ENCODE results near the gene TMPRSS4.

TMPRSS4 gene

GRCh38 chr11:118129471-118130172 lies 52.7 kb downstream of the TMPRSS4 start:
- no peak for FAIRE-seq
- no peak for DNase-seq (ENCODE audit: insufficient read length, low spot score)

DNA sequence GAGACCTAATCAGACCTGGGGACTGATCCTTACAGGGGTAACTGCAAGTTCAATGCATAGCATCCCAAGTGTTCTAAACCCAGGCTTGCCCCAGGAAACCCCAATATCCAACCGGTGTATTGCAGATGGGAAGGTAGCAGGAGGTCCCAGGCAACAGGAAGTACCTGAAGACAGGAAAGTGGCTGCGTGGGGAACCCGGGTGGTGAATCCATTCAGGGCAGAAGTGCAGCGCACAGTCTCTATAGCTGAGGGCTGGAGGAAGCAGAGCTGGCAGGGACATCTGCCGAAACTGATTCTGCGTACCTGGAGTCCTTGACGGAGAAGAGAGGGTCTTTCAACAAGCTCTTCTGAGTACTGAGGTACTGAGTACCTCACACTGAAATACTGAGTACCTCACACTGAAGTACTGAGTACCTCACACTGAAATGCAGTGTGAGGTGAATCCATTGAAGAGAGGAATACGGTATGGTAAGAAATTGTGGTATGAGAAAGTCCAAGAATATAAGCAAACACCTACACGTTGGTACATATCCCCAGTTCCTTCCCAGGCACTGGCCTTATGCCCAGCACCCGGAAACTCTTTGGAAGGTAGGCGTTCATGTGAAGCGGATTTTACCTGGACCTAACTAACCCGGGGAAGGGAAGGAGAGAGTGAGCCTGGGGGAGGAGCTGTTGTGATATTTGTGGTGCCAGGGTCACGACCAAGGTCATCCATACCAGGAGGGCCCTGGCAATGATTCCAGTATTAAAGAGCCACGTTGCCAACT lies 55.7 kb downstream of the TMPRSS4 start:
- no peak for DNase-seq (ENCODE audit: insufficient read length, low spot score)
- no peak for FAIRE-seq

- DNase-seq (ENCODE audit: insufficient read length, low spot score), result no peak
- FAIRE-seq, result no peak
Measured at GRCh38 chr11:118133816-118134215, 56.9 kb downstream of the TMPRSS4 start.

GRCh38 chr11:118135051-118135795 lies 58.3 kb downstream of the TMPRSS4 start:
- DNase-seq (ENCODE audit: insufficient read length, low spot score) (no peak), FAIRE-seq (no peak)

- FAIRE-seq, result no peak
- no peak for DNase-seq (ENCODE audit: insufficient read length, low spot score)
Measured at GRCh38 chr11:118135796-118136165, 58.9 kb downstream of the TMPRSS4 start.

DNA sequence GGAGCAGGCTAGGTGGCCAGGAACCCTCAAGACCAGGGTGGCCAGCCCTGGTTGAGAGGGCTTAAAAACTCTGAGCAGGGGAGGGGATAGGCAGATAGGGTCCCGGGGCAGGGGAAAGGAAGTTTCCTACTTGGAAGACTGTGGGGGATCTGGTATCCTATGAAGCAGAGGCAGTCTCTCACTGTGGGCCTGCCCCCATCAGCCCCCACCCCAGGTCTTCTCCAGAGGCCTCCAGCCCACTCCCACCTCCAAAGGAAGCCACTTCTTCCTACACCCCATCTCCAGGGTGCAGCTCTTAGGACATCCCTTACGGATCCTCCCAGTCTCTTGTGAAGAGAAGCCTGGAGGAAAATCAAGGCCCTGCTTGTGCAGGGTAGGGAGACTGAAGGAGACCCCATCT lies 59.5 kb downstream of the TMPRSS4 start:
- no peak for FAIRE-seq
- DNase-seq (ENCODE audit: insufficient read length, low spot score), result no peak

GRCh38 chr11:118136801-118137200 lies 59.9 kb downstream of the TMPRSS4 start:
- no peak for FAIRE-seq
- DNase-seq (ENCODE audit: insufficient read length, low spot score), result no peak

- DNase-seq (ENCODE audit: insufficient read length, low spot score) (no peak), FAIRE-seq (no peak)
Measured at GRCh38 chr11:118138839-118139420, 62.1 kb downstream of the TMPRSS4 start.

- FAIRE-seq, result no peak
- DNase-seq (ENCODE audit: insufficient read length, low spot score), result peak; percentile 37
Measured at GRCh38 chr11:118139578-118139977, 62.7 kb downstream of the TMPRSS4 start.

DNA sequence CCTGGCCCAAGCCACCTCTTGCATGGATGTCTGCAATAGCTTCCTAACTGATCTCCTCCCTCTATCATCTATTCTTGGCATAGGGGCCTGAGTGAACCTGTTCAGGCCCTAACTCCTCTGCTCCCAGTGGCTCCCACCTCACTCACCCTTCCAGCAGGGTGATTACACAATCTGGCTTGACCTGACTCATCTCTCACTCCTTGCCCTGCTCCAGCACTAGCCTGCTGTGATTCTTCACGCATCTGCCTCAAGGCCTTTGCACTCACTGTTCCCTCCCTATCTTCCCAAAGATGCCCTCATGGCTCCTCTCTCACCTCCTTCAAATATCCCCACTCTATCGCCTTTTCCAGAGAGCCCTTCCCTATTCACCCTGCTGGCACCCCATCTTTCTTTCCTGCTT lies 65.2 kb downstream of the TMPRSS4 start:
- DNase-seq (ENCODE audit: insufficient read length, low spot score) (peak; percentile 41), FAIRE-seq (no peak)

DNA sequence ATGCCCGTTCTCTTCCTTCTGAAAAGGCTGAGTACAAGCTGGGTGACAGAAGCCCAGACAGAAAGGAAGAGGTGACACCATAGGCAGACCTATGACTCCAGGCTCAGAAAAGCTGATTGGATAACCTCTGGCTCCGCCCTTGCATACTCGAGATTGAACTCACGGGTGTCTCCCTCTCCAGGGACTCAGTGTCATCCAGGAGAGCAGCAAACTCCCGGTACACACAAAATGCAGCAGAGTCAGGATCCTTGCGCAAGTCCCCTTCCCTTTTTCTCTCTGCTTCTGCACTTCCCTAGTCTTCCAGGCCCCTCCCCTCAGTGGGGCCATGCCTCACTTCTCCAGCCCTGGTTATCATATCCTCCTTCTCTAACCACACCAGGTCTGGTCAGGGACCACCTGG lies 65.9 kb downstream of the TMPRSS4 start:
- no peak for FAIRE-seq
- no peak for DNase-seq (ENCODE audit: insufficient read length, low spot score)

DNA sequence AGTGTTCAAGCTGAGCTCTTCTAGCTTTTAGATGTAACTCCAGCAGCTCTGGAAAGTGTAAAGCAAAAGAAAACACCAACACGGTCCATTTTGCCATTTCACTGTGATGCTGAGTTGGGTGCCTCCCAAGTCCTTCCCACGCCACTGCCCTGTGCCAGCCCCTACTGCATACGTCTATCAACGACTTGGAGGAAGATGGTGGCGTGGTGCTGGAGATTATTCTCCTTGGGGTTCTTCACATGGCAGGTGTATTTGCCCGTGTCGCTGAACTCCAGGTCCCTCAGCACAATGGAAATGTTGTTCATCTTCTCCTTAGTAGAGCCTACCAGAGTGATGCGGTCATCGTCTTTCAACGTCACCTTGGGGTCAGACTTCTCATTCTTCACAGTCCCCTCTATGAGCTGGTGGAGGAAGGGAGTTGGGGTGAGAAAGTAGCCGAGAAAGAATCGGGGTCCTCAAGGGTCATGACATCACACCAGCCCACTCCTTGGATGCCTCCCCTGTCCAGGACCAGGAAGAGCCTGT lies 66.8 kb downstream of the TMPRSS4 start:
- DNase-seq (ENCODE audit: insufficient read length, low spot score) (no peak), FAIRE-seq (no peak)

GRCh38 chr11:118144301-118145268 lies 67.7 kb downstream of the TMPRSS4 start:
- peak; percentile 23 for FAIRE-seq

GRCh38 chr11:118145285-118146227 lies 68.7 kb downstream of the TMPRSS4 start:
- DNase-seq (ENCODE audit: insufficient read length, low spot score), result peak; percentile 96

More at GRCh38 chr11:118144301-118145268, 67.7 kb downstream of the TMPRSS4 start:
- no peak for DNase-seq (ENCODE audit: insufficient read length, low spot score)

GRCh38 chr11:118146554-118146953 lies 69.7 kb downstream of the TMPRSS4 start:
- FAIRE-seq, result no peak
- DNase-seq (ENCODE audit: insufficient read length, low spot score), result no peak

More at GRCh38 chr11:118145285-118146227, 68.7 kb downstream of the TMPRSS4 start:
- peak; percentile 80 for FAIRE-seq

- FAIRE-seq (no peak), DNase-seq (ENCODE audit: insufficient read length, low spot score) (no peak)
Measured at GRCh38 chr11:118147502-118147901, 70.6 kb downstream of the TMPRSS4 start.

DNA sequence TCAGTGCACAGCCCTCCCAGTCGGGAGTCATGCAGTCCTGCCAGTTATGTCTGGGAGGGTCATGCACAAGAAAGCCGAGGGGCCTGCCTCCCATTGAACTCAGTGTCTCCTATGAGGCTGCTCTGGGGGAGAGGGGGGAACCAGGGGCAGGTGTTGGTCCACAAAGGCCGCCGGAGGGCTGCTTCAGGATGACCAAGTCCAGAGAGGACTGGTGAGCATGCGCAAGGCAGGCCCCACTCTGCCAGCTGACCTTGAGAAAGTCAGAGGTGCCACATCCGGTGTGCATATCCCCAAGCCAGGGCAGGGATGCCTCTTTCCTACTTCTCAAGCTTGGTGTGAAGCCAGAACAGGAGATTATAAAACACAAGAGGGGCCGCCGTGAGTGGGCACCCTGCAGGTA lies 71.4 kb downstream of the TMPRSS4 start:
- FAIRE-seq, result no peak
- DNase-seq (ENCODE audit: insufficient read length, low spot score), result no peak

GRCh38 chr11:118148856-118149255 lies 72.0 kb downstream of the TMPRSS4 start:
- no peak for DNase-seq (ENCODE audit: insufficient read length, low spot score)
- no peak for FAIRE-seq

DNA sequence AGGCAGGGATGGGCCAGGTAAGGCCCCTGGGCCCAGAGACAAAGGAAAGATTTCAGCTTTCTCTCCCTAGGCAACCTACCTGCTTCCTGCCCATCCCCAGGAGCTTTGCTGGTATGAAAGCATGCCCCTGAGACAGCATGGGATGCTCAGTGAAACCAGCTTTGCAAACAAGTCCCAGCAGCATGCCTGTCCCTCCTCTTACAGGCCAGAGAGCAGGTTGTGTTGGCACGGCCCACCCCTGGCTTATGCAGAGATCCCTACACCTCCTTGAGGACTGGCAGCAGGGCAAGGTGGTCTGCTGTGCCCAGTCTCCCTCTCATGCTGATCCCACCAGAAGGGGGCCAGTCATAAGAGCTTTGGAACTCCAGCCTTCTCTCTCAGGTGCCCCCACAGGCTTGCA lies 72.6 kb downstream of the TMPRSS4 start:
- no peak for FAIRE-seq
- DNase-seq (ENCODE audit: insufficient read length, low spot score), result no peak
